Activated naive CD4-positive, alpha-beta T cell treated with anti-CD3 and anti-CD28 coated beads, Interleukin-2, amount 50 U/mL, for 72 hours (primary cell): ENCODE results near the gene DBH. TPM values are rescaled to one million over a fixed set of nuclear protein-coding genes. Genes with fewer than 3 reads are reported as not detected.

Experiments
- ATAC-seq, 2 donors: fragments of 150-1000 bp; cut with Tn5 transposase; 2 replicates each; pipeline ENCODE4 v1.10.0; 2021; ENCODE audit warnings: mild to moderate bottlenecking in 2 of 2, moderate library complexity in 2 of 2
- DNase-seq, 2 donors: peaks; one replicate each; pipeline ENCODE4 v3.0.0; 2021 to 2022; ENCODE audit warnings: low spot score in 2 of 2
- H3K27ac Mint-ChIP-seq, 2 donors: one replicate each; pipeline ENCODE4 v1.8.0; 2022; ENCODE audit warnings: mild to moderate bottlenecking in 2 of 2, mixed read lengths in 2 of 2
- H3K36me3 Mint-ChIP-seq, 2 donors: one replicate each; pipeline ENCODE4 v1.8.0; 2022; ENCODE audit warnings: mixed read lengths in 2 of 2
- H3K9me3 Mint-ChIP-seq, 2 donors: one replicate each; pipeline ENCODE4 v1.8.0; 2022; ENCODE audit warnings: mixed read lengths in 2 of 2
- total RNA-seq, 2 donors: library from RNA; stranded (reverse); gene quantifications; one replicate each; pipeline ENCODE4 v1.2.3, GENCODE V29; 2022

The DBH gene
- total RNA-seq, 2 donors from 2014 or later: not detected

DNA sequence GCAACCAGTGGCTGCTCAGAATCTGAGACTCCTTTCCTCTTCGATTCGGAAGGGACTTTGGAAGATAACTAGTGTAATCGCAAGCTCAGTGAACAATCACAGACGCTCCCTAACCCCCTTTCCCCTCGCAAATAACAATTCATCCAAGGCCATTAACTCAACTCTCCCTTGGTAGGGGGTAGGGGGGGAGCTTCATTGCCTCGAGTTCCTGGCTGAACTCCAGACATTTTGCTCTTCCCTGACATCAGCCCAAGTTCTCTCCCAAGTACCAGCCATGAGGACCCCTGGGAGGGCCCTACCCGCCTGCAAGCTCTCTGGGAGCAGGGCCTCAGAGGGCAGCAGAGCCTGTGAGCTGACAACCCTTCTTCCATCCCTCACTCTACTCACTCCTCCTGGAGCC is 35.4 kb upstream of the DBH start:
- peaks cover 9 to 10% of the 10 kb centered on the region in 2 donors for H3K9me3 Mint-ChIP-seq
- DNase-seq: no peak
- no peak for ATAC-seq
- H3K27ac Mint-ChIP-seq: no peak overlapping the region
- peaks cover 13 to 16% of the 10 kb centered on the region in 2 donors for H3K36me3 Mint-ChIP-seq

DNA sequence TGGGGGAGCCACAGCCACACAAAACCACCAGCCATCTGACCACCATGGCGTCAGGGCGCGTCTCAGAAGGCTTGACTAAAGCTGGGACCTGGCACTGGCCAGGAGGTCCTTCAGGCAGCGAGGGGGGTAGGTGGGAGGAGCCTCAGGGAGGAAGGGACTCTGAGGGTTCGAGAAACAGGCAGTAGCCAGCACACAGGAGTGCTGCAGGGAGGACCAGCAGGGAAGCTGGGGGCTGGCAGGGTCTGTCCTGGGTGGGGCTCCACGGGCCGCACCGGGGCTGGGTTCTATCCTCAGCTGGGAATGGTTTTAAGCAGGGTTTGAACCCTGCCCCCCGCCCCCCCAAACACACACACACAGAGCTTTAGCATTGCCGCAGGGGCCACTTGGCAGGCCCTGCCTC is 34.4 kb upstream of the DBH start:
- no peak for ATAC-seq
- Mint-ChIP-seq H3K27ac (no peak overlapping the region), H3K9me3 (peaks cover 9 to 10% of the 10 kb centered on the region in 2 donors), H3K36me3 (peaks cover 12 to 15% of the 10 kb centered on the region in 2 donors)
- no peak for DNase-seq

DNA sequence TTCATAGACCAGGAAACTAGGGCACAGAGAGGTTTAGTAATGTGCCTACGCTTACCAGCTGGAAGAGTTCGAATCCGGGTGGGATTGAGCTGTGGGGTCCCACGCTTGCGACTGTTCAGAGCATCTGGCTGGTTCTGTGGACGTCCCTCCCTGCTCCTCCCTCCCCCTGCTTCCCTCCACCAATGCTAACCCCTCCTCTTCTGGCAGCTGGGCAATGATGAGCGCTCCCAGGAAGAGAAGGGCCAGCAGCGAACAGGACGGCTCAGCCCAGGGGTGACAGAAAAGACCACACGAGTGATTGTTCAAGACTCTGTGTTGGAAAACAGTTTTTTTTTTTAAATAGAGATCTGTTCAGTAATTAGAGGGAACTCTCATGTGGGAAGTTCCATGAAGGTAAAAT is 33.9 kb upstream of the DBH start:
- peaks cover 7 to 10% of the 10 kb centered on the region in 2 donors for H3K36me3 Mint-ChIP-seq
- H3K27ac Mint-ChIP-seq: no peak overlapping the region
- no peak for ATAC-seq
- peaks cover 4% of the 10 kb centered on the region in 2 donors for H3K9me3 Mint-ChIP-seq
- no peak for DNase-seq

DNA sequence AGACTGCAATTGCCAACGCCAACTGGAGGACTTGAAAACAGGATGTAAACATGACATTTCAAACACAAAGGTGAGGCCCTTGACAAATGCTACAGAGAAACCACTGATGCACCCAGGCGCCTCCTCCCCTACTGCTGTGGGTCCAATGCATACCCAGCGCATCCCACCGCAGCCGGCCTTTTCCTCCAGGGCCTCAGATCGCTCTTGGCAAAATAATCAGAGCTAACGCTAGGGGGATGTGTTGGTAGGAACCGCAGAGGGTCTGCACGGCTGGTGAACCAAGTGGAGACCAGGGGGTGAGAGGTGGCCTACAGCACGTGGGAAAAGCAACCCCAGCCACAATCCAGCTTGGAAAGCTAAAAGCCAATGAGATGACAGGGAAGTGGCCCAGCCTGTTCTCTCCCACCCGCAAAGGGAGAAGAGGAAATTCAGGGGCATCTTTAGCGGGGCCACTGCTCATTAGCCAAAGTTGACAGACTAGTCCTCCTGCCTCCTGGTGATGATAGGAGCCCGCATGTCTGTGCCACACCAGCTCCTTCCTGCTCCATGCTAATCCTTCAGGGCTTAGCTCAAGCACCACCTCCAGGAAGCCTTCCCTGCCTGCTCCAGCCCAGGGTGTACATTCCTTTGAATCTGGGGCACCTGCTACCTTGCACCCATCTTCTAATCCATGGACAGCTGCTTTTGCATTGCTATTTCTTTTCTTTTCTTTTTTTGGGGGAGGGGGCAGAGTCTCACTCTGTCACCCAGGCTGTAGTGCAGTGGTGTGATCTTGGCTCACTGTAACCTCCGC is 32.8 kb upstream of the DBH start:
- no peaks in the 10 kb centered on the region for H3K9me3 Mint-ChIP-seq
- no peak overlapping the region for H3K27ac Mint-ChIP-seq
- ATAC-seq (no peak), DNase-seq (no peak)
- no peaks in the 10 kb centered on the region for H3K36me3 Mint-ChIP-seq

DNA sequence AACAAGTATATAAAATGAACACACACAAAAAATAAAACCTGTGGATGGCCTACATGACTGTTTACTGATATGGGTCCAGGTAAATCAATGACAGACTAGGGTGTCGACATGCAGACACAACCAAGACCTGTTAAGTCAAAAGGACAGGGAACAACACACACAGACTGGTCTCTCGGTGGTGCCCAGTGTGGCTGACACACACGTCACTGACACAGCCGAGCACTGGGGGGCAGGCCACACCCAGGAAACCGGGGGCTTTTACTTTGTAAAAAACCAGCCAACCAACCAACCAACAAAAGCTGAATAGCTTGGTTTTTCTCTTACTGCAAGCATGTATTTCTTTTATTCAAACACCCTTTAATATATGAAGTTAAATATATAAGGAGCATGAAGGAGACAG is 31.9 kb upstream of the DBH start:
- ATAC-seq (peak; percentile 58 to 62), DNase-seq (no peak)
- Mint-ChIP-seq H3K36me3 (no peaks in the 10 kb centered on the region), H3K9me3 (no peaks in the 10 kb centered on the region), H3K27ac (no peak overlapping the region)

DNA sequence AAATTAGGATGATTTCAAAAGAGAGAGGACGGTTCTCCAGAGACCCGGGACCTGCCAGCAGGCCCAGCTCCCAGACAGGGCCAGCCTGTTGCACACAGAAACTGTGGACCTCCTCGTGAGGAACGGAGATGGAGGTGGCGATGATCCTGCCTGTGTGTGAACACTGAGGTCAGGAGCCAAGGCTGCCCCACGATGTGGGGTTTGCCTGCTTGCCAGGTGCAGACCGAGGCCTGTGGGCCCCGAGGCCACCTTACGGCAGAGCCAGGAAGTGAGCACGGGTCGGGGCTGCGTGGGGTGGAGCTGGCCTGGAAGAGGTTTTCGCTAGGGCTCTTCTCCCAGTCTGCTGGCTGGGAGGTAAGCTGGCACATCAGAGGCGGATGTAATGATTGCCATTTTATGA is 31.3 kb upstream of the DBH start:
- H3K27ac Mint-ChIP-seq: no peak overlapping the region
- no peak for DNase-seq
- no peak for ATAC-seq
- H3K36me3 Mint-ChIP-seq: peaks cover 0 to 3% of the 10 kb centered on the region in 2 donors
- H3K9me3 Mint-ChIP-seq: no peaks in the 10 kb centered on the region

DNA sequence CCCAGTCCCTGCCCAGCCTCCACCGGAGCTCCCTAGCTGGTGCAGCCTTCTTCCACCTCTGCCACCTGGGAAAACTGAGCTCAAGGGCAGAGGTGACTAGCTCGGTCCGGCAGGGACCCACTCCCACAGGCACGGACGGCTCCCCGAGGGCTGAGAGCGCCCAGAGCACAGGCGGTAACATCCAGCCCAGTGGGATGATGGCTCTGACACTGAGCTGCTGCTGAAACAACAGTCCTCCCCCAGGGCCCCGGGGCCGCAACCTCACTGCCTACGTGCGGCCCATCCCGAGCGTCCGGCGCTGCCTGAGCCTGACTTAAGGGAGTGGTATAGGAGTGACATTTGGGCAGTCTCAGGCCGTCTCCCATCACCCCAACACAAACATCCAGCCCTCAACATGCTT is 30.7 kb upstream of the DBH start:
- DNase-seq (no peak), ATAC-seq (no peak)
- Mint-ChIP-seq H3K27ac (no peak overlapping the region), H3K9me3 (no peaks in the 10 kb centered on the region), H3K36me3 (peaks cover 0 to 4% of the 10 kb centered on the region in 2 donors)

DNA sequence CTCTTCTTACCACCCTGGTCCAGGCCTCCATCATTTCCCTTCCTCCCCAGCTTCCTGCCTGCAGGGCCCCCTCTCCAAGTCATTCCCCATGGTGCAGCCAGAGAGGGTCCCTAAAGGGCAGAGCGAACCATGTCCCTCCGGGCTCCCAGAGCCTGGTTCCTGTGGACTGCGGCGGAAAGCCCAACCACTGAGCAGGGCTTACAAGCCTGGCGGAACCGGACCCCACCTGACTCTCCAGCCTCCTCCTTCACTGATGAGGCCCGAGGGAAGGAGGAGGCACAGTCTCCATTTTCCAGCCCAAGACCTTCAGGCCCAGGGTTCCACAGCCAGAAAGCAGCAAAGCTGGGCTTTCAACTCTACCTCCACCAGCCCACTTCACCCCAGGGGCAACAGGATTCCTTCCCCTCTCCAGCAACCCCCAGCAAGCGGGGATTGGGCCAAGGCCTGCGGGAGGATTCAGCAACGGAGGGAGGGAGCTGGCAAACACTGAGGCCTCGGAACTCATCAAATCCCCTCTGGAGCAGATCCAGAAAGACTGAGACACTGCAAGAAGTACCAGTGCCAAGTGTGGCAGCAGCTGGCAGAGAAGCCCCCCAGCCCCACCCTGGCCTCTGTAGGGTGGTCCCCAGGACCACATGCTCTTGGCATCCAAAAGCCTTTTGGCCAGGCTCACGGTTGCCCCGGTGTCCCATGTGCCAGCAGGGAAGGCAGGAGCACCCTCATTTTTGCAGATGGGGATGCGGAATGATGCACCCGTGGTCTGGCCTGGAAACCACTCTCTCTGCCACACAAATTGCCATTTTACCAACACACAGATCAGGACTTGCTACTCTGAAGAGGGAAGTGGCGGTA is 30.1 kb upstream of the DBH start:
- ATAC-seq (no peak), DNase-seq (no peak)
- H3K27ac Mint-ChIP-seq: no peak overlapping the region
- H3K36me3 Mint-ChIP-seq: peaks cover 0 to 4% of the 10 kb centered on the region in 2 donors
- no peaks in the 10 kb centered on the region for H3K9me3 Mint-ChIP-seq

DNA sequence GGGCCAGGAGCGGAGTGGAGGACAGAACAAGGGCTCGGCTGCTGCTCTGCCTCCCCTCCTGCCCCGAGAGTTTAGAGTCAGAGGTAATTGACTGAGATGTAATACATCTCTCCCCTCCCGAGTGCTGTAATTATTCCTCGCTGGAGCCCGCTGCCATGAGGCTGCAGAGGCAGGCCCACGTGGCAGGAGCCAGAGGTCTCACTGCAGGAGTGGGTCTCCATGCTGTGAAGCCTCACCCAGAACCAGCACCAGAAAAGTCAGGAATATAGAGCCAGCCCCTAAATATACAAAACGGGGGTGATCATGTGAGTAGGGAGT is 29.5 kb upstream of the DBH start:
- no peak for ATAC-seq
- DNase-seq: no peak
- no peak overlapping the region for H3K27ac Mint-ChIP-seq
- H3K9me3 Mint-ChIP-seq: no peaks in the 10 kb centered on the region
- peaks cover 0 to 4% of the 10 kb centered on the region in 2 donors for H3K36me3 Mint-ChIP-seq

DNA sequence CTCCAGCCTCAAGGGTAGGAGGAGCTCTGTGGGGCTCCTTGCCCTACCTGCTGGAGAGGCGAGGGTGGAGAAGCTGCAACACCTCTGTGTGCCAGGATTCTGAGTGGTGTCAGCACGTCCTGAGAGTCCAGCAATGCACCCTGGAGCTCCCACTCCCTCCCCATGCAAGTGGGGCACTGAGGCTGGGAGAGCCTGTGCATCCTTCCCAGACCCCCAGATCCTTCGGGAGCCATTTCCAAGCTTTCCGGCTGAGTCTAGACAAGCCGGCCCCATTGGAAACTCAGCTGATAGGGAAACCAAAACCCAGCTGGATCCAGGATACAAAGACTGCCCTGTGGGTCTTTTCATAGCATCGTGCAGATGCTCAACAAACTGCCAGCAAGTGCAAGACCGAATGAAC is 28.8 kb upstream of the DBH start:
- H3K27ac Mint-ChIP-seq: no peak overlapping the region
- DNase-seq (no peak), ATAC-seq (no peak)
- H3K9me3 Mint-ChIP-seq: no peaks in the 10 kb centered on the region
- peaks cover 0 to 4% of the 10 kb centered on the region in 2 donors for H3K36me3 Mint-ChIP-seq

DNA sequence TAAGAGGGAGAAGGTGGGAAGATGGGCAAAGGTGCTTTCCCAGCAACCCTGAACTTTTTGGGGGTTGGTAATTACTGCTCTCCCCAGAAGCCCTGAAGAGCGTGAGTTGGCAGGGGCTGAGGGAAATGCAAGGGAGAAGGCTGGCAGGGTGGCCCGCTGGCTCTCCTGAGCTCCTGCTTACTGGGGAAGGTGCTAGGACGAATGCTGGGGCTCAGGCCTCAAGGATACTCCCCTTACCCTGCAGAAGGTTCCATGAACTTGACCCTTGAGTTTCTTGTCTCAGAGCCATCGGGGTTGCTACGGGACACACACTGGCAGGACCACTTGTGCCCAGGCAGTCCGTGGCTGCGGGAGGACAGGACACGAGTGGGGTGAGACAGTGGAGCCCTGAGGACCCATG is 28.2 kb upstream of the DBH start:
- ATAC-seq (no peak), DNase-seq (no peak)
- Mint-ChIP-seq H3K36me3 (peaks cover 0 to 4% of the 10 kb centered on the region in 2 donors), H3K27ac (no peak overlapping the region), H3K9me3 (no peaks in the 10 kb centered on the region)

DNA sequence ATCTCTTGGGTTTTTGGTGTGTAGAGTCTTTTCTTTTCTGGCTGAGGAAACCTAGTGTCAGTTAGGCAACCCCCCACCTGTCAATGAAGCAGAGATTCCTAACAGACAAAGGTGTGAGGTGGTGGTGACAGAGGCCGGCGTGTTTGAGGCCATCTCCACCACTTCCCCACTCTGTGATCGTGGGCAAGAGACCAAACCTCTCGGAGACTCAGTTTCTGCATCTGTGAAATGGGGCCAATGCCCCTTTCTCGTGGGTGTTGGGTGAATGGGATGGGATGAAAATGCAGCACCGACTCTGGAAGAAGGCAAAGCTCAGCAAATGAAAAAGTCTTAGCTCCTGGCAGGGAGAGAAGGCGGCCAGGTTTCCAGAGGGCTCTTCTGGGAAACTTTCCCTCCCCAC is 27.8 kb upstream of the DBH start:
- Mint-ChIP-seq H3K9me3 (no peaks in the 10 kb centered on the region), H3K36me3 (peaks cover 0 to 4% of the 10 kb centered on the region in 2 donors), H3K27ac (no peak overlapping the region)
- DNase-seq: no peak
- ATAC-seq: no peak

DNA sequence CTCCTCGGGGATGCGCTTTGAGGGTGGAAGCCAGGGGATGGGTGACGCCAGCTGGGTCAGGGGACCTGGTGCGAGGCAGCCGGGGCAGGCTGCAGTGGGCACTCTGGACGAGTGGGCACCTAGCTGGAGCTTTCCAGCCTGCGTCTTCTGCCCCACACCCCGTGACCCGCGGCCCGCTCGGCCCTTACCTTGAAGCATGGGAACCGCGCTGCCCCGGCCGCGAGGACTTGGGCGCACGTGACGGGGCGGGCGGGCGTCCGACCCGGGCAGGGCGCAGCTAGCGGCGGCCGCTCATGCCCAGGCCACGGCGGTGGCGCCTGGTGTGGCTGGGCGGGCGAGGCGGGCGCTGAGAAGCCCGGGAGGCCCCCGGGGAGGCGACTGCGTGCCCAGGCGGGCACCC is 27.3 kb upstream of the DBH start:
- H3K9me3 Mint-ChIP-seq: no peaks in the 10 kb centered on the region
- H3K27ac Mint-ChIP-seq: no peak overlapping the region
- no peak for ATAC-seq
- DNase-seq: no peak
- H3K36me3 Mint-ChIP-seq: peaks cover 0 to 4% of the 10 kb centered on the region in 2 donors

DNA sequence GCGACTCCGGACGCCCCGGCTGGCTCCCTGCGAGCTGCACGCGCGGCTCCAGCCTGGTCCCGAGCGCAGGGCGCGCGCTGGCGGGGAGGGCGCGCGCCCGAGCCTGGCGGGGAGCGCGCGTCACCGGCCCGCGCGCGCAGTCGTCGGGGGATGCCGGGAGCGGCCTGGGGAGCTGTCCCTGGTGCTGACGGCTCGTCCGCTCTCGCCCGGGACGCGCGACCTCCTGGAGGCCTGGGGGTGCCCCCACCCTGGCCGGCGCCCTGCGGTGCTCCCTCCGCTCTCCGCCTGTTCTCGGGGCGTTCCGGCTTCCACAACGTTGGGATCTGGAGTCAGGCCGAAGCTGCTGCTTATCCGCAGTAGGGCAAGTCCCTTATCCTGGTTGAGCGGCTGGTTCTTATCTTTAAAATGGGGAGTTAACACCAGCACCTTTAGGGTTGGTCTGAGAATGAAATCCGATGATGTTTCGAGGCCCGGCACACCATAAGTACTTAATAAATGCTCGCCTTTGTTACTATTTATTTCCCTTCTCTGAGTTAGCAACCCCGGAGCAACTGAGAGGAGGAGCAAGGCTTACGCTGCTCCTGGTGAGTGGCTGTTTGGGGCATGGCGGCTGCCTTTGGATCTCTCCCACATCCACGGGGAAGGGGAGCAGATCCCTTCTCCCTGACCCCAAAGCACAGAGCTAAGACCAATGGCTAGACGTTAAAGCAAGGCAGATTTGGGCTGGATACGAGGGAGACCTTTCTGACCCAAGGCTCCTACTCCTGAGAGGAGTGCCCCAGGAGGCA is 26.7 kb upstream of the DBH start, which contains the start of gene FAM163B:
FAM163B (minus strand) TSS at position 79 of the 788 bp plus-strand sequence. CDS start 29,166 bp downstream, outside the sequence.
- ATAC-seq: peak; percentile 28 to 76
- DNase-seq: peak in 1 of 2 donors; percentile 64
- H3K9me3 Mint-ChIP-seq: no peaks in the 10 kb centered on the region
- H3K36me3 Mint-ChIP-seq: peaks cover 0 to 4% of the 10 kb centered on the region in 2 donors
- no peak within 1 kb of the TSS for H3K27ac Mint-ChIP-seq

DNA sequence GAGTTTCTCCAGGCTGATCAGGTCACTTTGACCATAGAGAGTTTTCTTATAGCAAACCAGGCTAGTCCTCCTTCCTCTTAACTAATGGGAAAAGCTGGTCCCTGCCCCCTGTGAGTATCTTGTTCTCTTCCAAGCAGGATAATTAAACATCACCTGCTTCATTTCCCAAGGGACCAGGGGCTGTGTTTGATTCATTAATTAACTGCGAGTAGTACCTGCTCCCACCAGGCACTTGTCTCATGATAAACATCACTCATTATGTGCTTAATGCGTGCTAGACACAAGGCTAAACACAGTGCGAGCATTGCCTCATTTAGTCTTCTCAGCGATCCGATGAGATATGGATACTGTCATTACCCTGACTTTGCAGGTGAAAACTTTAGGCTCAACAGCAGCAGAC is 25.3 kb upstream of the DBH start:
- DNase-seq (no peak), ATAC-seq (no peak)
- no peak overlapping the region for H3K27ac Mint-ChIP-seq
- H3K36me3 Mint-ChIP-seq: peaks cover 0 to 4% of the 10 kb centered on the region in 2 donors
- H3K9me3 Mint-ChIP-seq: no peaks in the 10 kb centered on the region

DNA sequence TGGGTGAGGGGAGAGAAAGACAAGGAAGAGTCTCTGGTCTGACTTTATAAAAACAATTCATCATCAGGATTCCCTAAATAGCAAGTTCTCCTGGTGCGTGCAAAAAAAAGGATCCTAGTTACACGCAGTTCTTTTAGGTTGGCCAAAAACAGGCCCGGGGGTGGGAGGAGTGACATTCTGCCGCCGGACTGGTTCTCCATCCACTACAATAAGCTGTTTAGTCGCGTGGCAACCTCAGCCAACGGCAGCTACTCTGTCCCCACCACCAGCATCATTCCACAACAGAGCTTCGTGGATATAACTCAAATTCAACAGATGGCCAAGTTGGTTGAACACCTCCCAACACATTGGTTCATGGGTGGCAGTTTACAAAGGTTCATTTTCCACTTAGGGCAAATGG is 24.1 kb upstream of the DBH start:
- Mint-ChIP-seq H3K27ac (no peak overlapping the region), H3K9me3 (no peaks in the 10 kb centered on the region), H3K36me3 (peaks cover 0 to 4% of the 10 kb centered on the region in 2 donors)
- no peak for DNase-seq
- no peak for ATAC-seq

DNA sequence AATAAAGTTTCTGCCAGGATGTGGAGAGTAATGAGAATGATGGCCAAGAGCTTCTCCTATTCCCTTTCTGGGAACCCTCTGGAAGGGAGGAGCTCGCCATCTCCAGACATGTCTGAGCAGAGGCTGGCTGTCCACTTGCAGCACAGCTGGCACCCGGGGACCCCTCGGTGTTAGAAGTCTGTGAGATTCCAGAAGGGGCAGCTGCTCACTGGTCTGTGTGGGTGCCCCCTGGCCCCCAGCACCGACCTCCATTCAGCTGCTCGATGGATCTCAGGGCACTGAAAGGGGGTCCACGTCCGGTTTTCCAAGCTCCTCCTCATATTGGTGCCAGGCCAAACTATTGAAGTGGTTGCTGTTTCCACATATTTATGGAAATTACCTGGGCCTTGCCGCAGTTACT is 23.3 kb upstream of the DBH start:
- Mint-ChIP-seq H3K27ac (no peak overlapping the region), H3K36me3 (peaks cover 0 to 4% of the 10 kb centered on the region in 2 donors), H3K9me3 (no peaks in the 10 kb centered on the region)
- no peak for ATAC-seq
- DNase-seq: no peak
